Measurements from ENCODE around the gene IRF2BPL.

- TF ChIP-seq CTCF (conservative IDR thresholded peaks at IDR 0.05; ENCODE audit: low read length) (no peak), EZH2phosphoT487 (IDR thresholded peaks at IDR 0.05; ENCODE audit: borderline replicate concordance, low read depth, low read length) (no peak)
Observed at GRCh38 chr14:77064521-77065178, 36.1 kb upstream of the IRF2BPL start.

All from OCI-LY7 (cell line).